ENCODE measurements around the gene PROK1. TPM values are rescaled to one million over a fixed set of nuclear protein-coding genes. Genes with fewer than 3 reads are reported as not detected.

PROK1 gene
- total RNA-seq, 4 donors from 2014 or later: 0.38 to 2.8 (median 1.6) TPM

- ATAC-seq (no peak), DNase-seq (no peak)
- no peaks in the 10 kb centered on the region for H3K27me3 ChIP-seq
- H3K4me1 ChIP-seq: no peaks in the 10 kb centered on the region
- TF ChIP-seq POLR2A (IDR thresholded peaks at IDR 0.05) (no peak), CTCF (IDR thresholded peaks at IDR 0.05 in 4 of 5, conservative IDR thresholded peaks at IDR 0.05 in 1 of 5) (no peak)
- H3K9me3 ChIP-seq: no peaks in the 10 kb centered on the region
- no peak overlapping the region for H3K27ac ChIP-seq
- in situ Hi-C loops (cut with MboI; ENCODE audit: low sequenced_read_pairs in 4 of 4): no loop called here
- no peaks in the 10 kb centered on the region for H3K36me3 ChIP-seq
- intact Hi-C loops (cut with DNase I; ENCODE audit: low total_unique reads): no loop called here
- H3K4me3 ChIP-seq: no peak overlapping the region
These were observed 32.3 kb downstream of the PROK1 start for GRCh38 chr1:110483308-110483685.

GRCh38 chr1:110484801-110485200, 33.9 kb downstream of the PROK1 start:
- H3K27ac ChIP-seq: no peak overlapping the region
- in situ Hi-C loops (cut with MboI; ENCODE audit: low sequenced_read_pairs in 4 of 4) (no loop called here), intact Hi-C loops (cut with DNase I; ENCODE audit: low total_unique reads) (no loop called here)
- ATAC-seq (no peak), DNase-seq (no peak)
- TF ChIP-seq POLR2A (IDR thresholded peaks at IDR 0.05) (no peak), CTCF (IDR thresholded peaks at IDR 0.05 in 4 of 5, conservative IDR thresholded peaks at IDR 0.05 in 1 of 5) (no peak)
- H3K27me3 ChIP-seq: no peaks in the 10 kb centered on the region
- H3K36me3 ChIP-seq: no peaks in the 10 kb centered on the region
- H3K9me3 ChIP-seq: no peaks in the 10 kb centered on the region
- no peak overlapping the region for H3K4me3 ChIP-seq
- no peaks in the 10 kb centered on the region for H3K4me1 ChIP-seq

- intact Hi-C loops (cut with DNase I; ENCODE audit: low total_unique reads): no loop called here
- Histone ChIP-seq H3K4me1 (no peaks in the 10 kb centered on the region), H3K9me3 (no peaks in the 10 kb centered on the region), H3K36me3 (no peaks in the 10 kb centered on the region), H3K27ac (no peak overlapping the region), H3K27me3 (no peaks in the 10 kb centered on the region), H3K4me3 (no peak overlapping the region)
- in situ Hi-C loops (cut with MboI; ENCODE audit: low sequenced_read_pairs in 4 of 4): no loop called here
- ATAC-seq (no peak), DNase-seq (no peak)
- TF ChIP-seq POLR2A (IDR thresholded peaks at IDR 0.05): no peak
- TF ChIP-seq CTCF (IDR thresholded peaks at IDR 0.05 in 4 of 5, conservative IDR thresholded peaks at IDR 0.05 in 1 of 5): no peak
These were observed 34.8 kb downstream of the PROK1 start for GRCh38 chr1:110485725-110486124.

- ATAC-seq: no peak
- H3K36me3 ChIP-seq: no peaks in the 10 kb centered on the region
- TF ChIP-seq POLR2A (IDR thresholded peaks at IDR 0.05): no peak
- no peak for TF ChIP-seq CTCF (IDR thresholded peaks at IDR 0.05 in 4 of 5, conservative IDR thresholded peaks at IDR 0.05 in 1 of 5)
- intact Hi-C loops (cut with DNase I; ENCODE audit: low total_unique reads) (no loop called here), in situ Hi-C loops (cut with MboI; ENCODE audit: low sequenced_read_pairs in 4 of 4) (no loop called here)
- DNase-seq: no peak
- H3K9me3 ChIP-seq: no peaks in the 10 kb centered on the region
- no peak overlapping the region for H3K27ac ChIP-seq
- no peaks in the 10 kb centered on the region for H3K27me3 ChIP-seq
- no peaks in the 10 kb centered on the region for H3K4me1 ChIP-seq
- H3K4me3 ChIP-seq: no peak overlapping the region
These were observed 36.8 kb downstream of the PROK1 start for GRCh38 chr1:110487726-110488125.

- DNase-seq (no peak), ATAC-seq (no peak)
- in situ Hi-C loops (cut with MboI; ENCODE audit: low sequenced_read_pairs in 4 of 4): no loop called here
- Histone ChIP-seq H3K27ac (no peak overlapping the region), H3K4me1 (no peaks in the 10 kb centered on the region), H3K9me3 (no peaks in the 10 kb centered on the region), H3K27me3 (no peaks in the 10 kb centered on the region), H3K4me3 (no peak overlapping the region), H3K36me3 (no peaks in the 10 kb centered on the region)
- TF ChIP-seq CTCF (IDR thresholded peaks at IDR 0.05 in 4 of 5, conservative IDR thresholded peaks at IDR 0.05 in 1 of 5): no peak
- TF ChIP-seq POLR2A (IDR thresholded peaks at IDR 0.05): no peak
- intact Hi-C loops (cut with DNase I; ENCODE audit: low total_unique reads): no loop called here
These were observed 37.2 kb downstream of the PROK1 start for GRCh38 chr1:110488161-110488560.

All from gastrocnemius medialis (tissue), 4 donors.